H9 (cell line): ENCODE results near the gene XK. TPM values are rescaled to one million over a fixed set of nuclear protein-coding genes. Genes with fewer than 3 reads are reported as not detected.

Experiments
- DNase-seq: peaks from one replicate; pipeline ENCODE4 v3.0.0-alpha.2; 2017
- H2AFZ ChIP-seq: one replicate; pipeline ENCODE4 v1.6.1; 2013; ENCODE audit warnings: mild to moderate bottlenecking, low read length, control low read depth, moderate library complexity
- H2AK5ac ChIP-seq: 2 replicates; pipeline ENCODE4 v1.6.1; 2013; ENCODE audit warnings: low read length, control low read depth, mixed read lengths; ENCODE audit not compliant: insufficient read length
- H2BK120ac ChIP-seq: one replicate; pipeline ENCODE4 v1.6.1; 2013; ENCODE audit warnings: low read depth, mild to moderate bottlenecking, low read length, control low read depth, inconsistent platforms; ENCODE audit not compliant: poor library complexity, severe bottlenecking
- H2BK12ac ChIP-seq: 2 replicates; pipeline ENCODE4 v1.6.1; 2013; ENCODE audit warnings: low read length, control low read depth, mixed read lengths, low read depth; ENCODE audit not compliant: insufficient read length
- H2BK15ac ChIP-seq: 2 replicates; pipeline ENCODE4 v1.6.1; 2013; ENCODE audit warnings: low read depth, low read length, control low read depth
- H2BK20ac ChIP-seq: one replicate; pipeline ENCODE4 v1.6.1; 2013; ENCODE audit warnings: low read depth, mild to moderate bottlenecking, low read length, control low read depth, inconsistent platforms; ENCODE audit not compliant: poor library complexity, severe bottlenecking
- H2BK5ac ChIP-seq: 2 replicates; pipeline ENCODE4 v1.6.1; 2013; ENCODE audit warnings: low read length, control low read depth, mixed read lengths; ENCODE audit not compliant: insufficient read length
- H3K14ac ChIP-seq: 2 replicates; pipeline ENCODE4 v1.6.1; 2013; ENCODE audit warnings: low read length, control low read depth; ENCODE audit not compliant: insufficient read depth
- H3K18ac ChIP-seq: 2 replicates; pipeline ENCODE4 v1.6.1; 2013; ENCODE audit warnings: low read depth, mild to moderate bottlenecking, mixed read lengths, low read length, control low read depth; ENCODE audit not compliant: insufficient read length
- H3K23ac ChIP-seq: 2 replicates; pipeline ENCODE4 v1.6.1; 2013; ENCODE audit warnings: low read length, control low read depth, mixed read lengths, low read depth; ENCODE audit not compliant: insufficient read length
- H3K23me2 ChIP-seq: 2 replicates; pipeline ENCODE4 v1.6.1; 2013; ENCODE audit warnings: low read depth, mild to moderate bottlenecking, mixed read lengths, low read length, control low read depth; ENCODE audit not compliant: insufficient read length, poor library complexity, severe bottlenecking
- H3K27ac ChIP-seq: 2 replicates; pipeline ENCODE4 v1.5.1; 2013; ENCODE audit warnings: low read length, control low read depth, mixed read lengths, low read depth; ENCODE audit not compliant: insufficient read length
- H3K27me3 ChIP-seq: 2 replicates; pipeline ENCODE4 v1.6.1; 2013; ENCODE audit warnings: low read length, control low read depth, inconsistent platforms; ENCODE audit not compliant: insufficient read depth
- H3K4ac ChIP-seq: 2 replicates; pipeline ENCODE4 v1.6.1; 2013; ENCODE audit warnings: low read depth, mild to moderate bottlenecking, control low read depth, inconsistent platforms, low read length, moderate library complexity
- H3K4me1 ChIP-seq: 2 replicates; pipeline ENCODE4 v1.6.1; 2013; ENCODE audit warnings: low read length, control low read depth, inconsistent platforms; ENCODE audit not compliant: insufficient read depth
- H3K4me2 ChIP-seq: 2 replicates; pipeline ENCODE4 v1.6.1; 2013; ENCODE audit warnings: low read length, control low read depth, mixed read lengths; ENCODE audit not compliant: insufficient read length, insufficient read depth
- H3K56ac ChIP-seq: 2 replicates; pipeline ENCODE4 v1.6.1; 2013; ENCODE audit warnings: low read depth, mild to moderate bottlenecking, mixed read lengths, low read length, control low read depth; ENCODE audit not compliant: insufficient read length
- H3K79me1 ChIP-seq: 2 replicates; pipeline ENCODE4 v1.6.1; 2013; ENCODE audit warnings: low read depth, mild to moderate bottlenecking, moderate library complexity, low read length, control low read depth, inconsistent platforms; ENCODE audit not compliant: insufficient read depth, poor library complexity, severe bottlenecking
- H3K79me2 ChIP-seq: 2 replicates; pipeline ENCODE4 v1.6.1; 2013; ENCODE audit warnings: low read length, control low read depth, inconsistent platforms; ENCODE audit not compliant: insufficient read depth
- H3K9ac ChIP-seq: 2 replicates; pipeline ENCODE4 v1.6.1; 2013; ENCODE audit warnings: low read length, control low read depth, mixed read lengths; ENCODE audit not compliant: insufficient read length; ENCODE audit errors: extremely low read depth
- H3K9me3 ChIP-seq: one replicate; pipeline ENCODE4 v1.6.1; 2013; ENCODE audit warnings: low read depth, low read length, inconsistent platforms; ENCODE audit not compliant: control insufficient read depth
- H3T11ph ChIP-seq: one replicate; pipeline ENCODE4 v1.6.1; 2013; ENCODE audit warnings: mild to moderate bottlenecking, low read length, control low read depth, inconsistent platforms
- H4K20me1 ChIP-seq: one replicate; pipeline ENCODE4 v1.6.1; 2013; ENCODE audit not compliant: control insufficient read depth, insufficient read length, insufficient read depth
- H4K5ac ChIP-seq: 2 replicates; pipeline ENCODE4 v1.6.1; 2013; ENCODE audit warnings: low read depth, mild to moderate bottlenecking, mixed read lengths, low read length, control low read depth; ENCODE audit not compliant: insufficient read length
- H4K8ac ChIP-seq: replicated peaks from 2 replicates; pipeline ENCODE4 v1.6.1; 2013; ENCODE audit warnings: low read length, control low read depth, mixed read lengths, low read depth; ENCODE audit not compliant: insufficient read length
- H4K91ac ChIP-seq: 2 replicates; pipeline ENCODE4 v1.6.1; 2013; ENCODE audit warnings: low read depth, mild to moderate bottlenecking, moderate library complexity, mixed read lengths, low read length, control low read depth; ENCODE audit not compliant: insufficient read length
- H3K27ac Mint-ChIP-seq, 3 experiments: 2 replicates in 2 of 3; 3 replicates in 1 of 3; pipeline ENCODE4 v1.8.0; 2020 to 2021; ENCODE audit warnings: mixed read lengths in 3 of 3, mild to moderate bottlenecking in 1 of 3, moderate library complexity in 1 of 3
- H3K27me3 Mint-ChIP-seq: 2 replicates; pipeline ENCODE4 v1.8.0; 2021; ENCODE audit warnings: low read depth, mild to moderate bottlenecking, moderate library complexity, mixed read lengths
- H3K36me3 Mint-ChIP-seq, 3 experiments: 2 replicates in 2 of 3; 3 replicates in 1 of 3; pipeline ENCODE4 v1.8.0; 2020 to 2021; ENCODE audit warnings: low read depth in 3 of 3, mixed read lengths in 3 of 3; ENCODE audit not compliant: insufficient read depth in 1 of 3
- H3K4me1 Mint-ChIP-seq, 2 experiments: 2 replicates each; pipeline ENCODE4 v1.8.0; 2020; ENCODE audit warnings: mixed read lengths in 2 of 2
- H3K4me3 Mint-ChIP-seq, 2 experiments: 2 replicates in 1 of 2; 3 replicates in 1 of 2; pipeline ENCODE4 v1.8.0; 2020 to 2021; ENCODE audit warnings: mild to moderate bottlenecking in 2 of 2, mixed read lengths in 2 of 2, moderate library complexity in 1 of 2
- H3K9me3 Mint-ChIP-seq, 2 experiments: 2 replicates in 1 of 2; 3 replicates in 1 of 2; pipeline ENCODE4 v1.8.0; 2020; ENCODE audit warnings: mild to moderate bottlenecking in 2 of 2, mixed read lengths in 2 of 2, moderate library complexity in 1 of 2
- total RNA-seq: library from RNA; stranded (reverse); gene quantifications from 2 replicates; pipeline ENCODE4 v1.2.1, GENCODE V29; 2021
- TF ChIP-seq, protein P1 (sequence below): fragments of 200-600 bp; sonication (generic); conservative IDR thresholded peaks from 3 replicates; pipeline ENCODE4 v1.8.0; 2021; ENCODE audit warnings: antibody characterized with exemption, mild to moderate bottlenecking

XK gene
- total RNA-seq, 1 experiment from 2014 or later = 0.85 TPM

DNA sequence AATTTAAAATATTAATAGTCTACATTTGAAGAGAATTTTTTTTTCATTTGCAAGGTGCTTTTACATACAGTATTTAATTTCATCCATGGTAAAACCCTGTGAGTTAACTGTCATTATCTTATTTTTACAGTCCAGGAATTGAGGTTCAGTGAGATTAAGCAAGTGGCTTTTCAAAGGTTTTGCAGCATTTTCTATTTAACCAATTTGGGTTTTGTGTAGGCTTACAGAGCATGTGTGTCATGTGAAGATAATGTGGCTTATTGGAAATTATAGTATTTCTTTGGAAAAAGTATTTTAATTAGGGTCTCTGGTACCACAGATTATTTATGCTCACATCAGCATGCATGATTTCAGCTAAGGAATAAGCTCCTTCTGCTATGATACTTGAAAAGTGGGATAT lies 4.5 kb downstream of the XK start:
- H3K27ac ChIP-seq = no peak overlapping the region
- H3K4ac ChIP-seq = no peak overlapping the region
- H4K20me1 ChIP-seq = no peaks in the 10 kb centered on the region
- peaks cover 16% of the 10 kb centered on the region for H3K27me3 Mint-ChIP-seq
- no peaks in the 10 kb centered on the region for H3K79me1 ChIP-seq
- peaks cover 6% of the 10 kb centered on the region; the same call in 1 of the 2 replicates for H3K27me3 ChIP-seq
- H4K91ac ChIP-seq = no peak overlapping the region
- no peak overlapping the region for H3K14ac ChIP-seq
- H2BK12ac ChIP-seq = no peak overlapping the region
- no peak overlapping the region for H2BK5ac ChIP-seq
- H3K23me2 ChIP-seq = no peaks in the 10 kb centered on the region
- H3T11ph ChIP-seq = no peak overlapping the region
- no peak overlapping the region for H3K4me3 Mint-ChIP-seq
- no peak overlapping the region for H3K56ac ChIP-seq
- H3K79me2 ChIP-seq = no peaks in the 10 kb centered on the region
- TF ChIP-seq, protein P1, sequence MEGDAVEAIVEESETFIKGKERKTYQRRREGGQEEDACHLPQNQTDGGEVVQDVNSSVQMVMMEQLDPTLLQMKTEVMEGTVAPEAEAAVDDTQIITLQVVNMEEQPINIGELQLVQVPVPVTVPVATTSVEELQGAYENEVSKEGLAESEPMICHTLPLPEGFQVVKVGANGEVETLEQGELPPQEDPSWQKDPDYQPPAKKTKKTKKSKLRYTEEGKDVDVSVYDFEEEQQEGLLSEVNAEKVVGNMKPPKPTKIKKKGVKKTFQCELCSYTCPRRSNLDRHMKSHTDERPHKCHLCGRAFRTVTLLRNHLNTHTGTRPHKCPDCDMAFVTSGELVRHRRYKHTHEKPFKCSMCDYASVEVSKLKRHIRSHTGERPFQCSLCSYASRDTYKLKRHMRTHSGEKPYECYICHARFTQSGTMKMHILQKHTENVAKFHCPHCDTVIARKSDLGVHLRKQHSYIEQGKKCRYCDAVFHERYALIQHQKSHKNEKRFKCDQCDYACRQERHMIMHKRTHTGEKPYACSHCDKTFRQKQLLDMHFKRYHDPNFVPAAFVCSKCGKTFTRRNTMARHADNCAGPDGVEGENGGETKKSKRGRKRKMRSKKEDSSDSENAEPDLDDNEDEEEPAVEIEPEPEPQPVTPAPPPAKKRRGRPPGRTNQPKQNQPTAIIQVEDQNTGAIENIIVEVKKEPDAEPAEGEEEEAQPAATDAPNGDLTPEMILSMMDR = no peak
- H3K4me2 ChIP-seq = no peak overlapping the region
- H3K36me3 Mint-ChIP-seq = peaks cover 0 to 5% (median 2%) of the 10 kb centered on the region in 3 experiments; a peak in 4 of 7 replicates
- H2BK15ac ChIP-seq = no peak overlapping the region
- no peak overlapping the region for H2AFZ ChIP-seq
- no peak overlapping the region for H4K8ac ChIP-seq
- H2AK5ac ChIP-seq = no peak overlapping the region
- no peak overlapping the region for H4K5ac ChIP-seq
- no peak overlapping the region for H3K9ac ChIP-seq
- H3K18ac ChIP-seq = no peak overlapping the region
- DNase-seq = no peak
- no peak overlapping the region for H3K27ac Mint-ChIP-seq
- no peak overlapping the region for H2BK120ac ChIP-seq
- no peaks in the 10 kb centered on the region; a peak in 1 of 4 replicates for H3K4me1 Mint-ChIP-seq
- H3K9me3 Mint-ChIP-seq = peaks cover 37 to 46% of the 10 kb centered on the region in 2 experiments
- H3K23ac ChIP-seq = no peak overlapping the region
- no peak overlapping the region for H2BK20ac ChIP-seq
- no peaks in the 10 kb centered on the region for H3K9me3 ChIP-seq
- no peaks in the 10 kb centered on the region for H3K4me1 ChIP-seq
